ENCODE measurements around the gene MAP1LC3B2.

The MAP1LC3B2 gene

DNA sequence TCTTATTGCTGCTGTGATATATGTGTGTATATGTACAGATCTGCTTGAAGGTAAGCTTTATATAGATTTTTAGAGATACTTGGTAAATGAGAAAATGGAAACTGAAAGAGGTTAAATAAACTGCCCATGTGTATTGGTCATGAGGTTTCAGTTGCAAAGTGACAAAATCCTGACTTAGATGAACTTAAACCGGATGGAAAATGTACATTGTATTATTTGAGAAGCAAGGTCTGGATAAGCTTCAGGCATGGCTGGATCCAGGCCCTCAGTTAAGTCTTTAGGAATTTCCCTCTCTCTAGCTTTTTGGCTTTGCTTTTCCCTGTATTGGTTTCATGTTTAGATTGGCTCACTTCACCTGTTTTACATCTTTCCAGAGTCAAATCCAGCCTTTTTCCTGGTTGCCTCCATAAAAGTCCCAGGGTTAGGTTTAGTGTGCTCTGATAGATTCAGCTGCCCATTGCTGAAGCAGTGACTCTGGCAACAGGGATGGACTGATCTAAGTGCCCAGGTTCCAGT, 21.0 kb upstream of the MAP1LC3B2 start:
- DNase-seq, result no peak

DNA sequence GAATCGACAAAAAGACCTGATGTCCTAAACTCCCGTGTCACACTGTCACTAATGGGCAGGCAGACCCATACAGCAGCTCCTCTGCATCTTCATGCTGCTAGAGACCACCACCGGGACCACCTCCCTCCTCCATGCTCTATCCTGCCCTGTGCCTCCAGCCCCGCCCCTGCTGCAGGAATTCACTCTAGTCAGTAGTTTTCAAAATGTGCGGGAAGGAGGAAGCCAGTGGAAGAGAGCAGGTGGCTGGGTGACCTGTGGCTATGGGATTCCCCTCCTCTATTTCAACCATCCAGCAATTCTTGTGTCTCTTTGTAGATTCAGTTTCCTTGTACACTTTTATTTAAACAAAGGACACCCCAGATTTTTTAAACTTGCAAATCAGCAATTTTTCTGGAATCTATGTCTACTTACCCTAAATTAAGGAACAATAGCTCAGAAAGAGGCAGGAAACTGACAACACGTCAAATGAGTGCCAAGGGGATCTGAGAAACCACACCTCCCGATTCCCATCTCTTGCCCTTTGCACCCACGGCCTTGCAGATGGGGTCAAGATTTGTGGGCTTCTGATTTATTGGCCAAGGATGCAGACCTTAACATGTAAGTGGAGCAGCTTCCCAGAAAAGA, 20.4 kb upstream of the MAP1LC3B2 start:
- no peak for DNase-seq

DNA sequence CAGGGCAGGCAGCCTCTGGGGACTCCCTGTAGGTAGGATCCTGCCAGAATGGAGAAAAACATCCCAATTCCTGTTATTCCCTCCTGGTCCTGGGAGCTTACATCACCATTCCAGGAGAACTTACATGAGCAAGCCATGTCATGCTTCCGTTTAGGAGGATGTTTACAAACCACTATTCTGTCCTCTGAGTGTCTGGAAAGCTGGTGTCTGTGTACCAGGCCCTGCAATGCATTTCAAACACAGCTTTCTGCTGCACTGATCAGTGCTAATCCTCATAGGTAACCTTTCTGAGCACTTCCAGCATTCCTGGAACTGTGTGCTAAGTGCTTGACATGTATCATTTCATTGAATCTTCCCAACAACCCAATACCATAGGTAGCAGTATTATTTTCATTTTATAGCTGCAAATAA, 19.8 kb upstream of the MAP1LC3B2 start:
- DNase-seq, result no peak

DNA sequence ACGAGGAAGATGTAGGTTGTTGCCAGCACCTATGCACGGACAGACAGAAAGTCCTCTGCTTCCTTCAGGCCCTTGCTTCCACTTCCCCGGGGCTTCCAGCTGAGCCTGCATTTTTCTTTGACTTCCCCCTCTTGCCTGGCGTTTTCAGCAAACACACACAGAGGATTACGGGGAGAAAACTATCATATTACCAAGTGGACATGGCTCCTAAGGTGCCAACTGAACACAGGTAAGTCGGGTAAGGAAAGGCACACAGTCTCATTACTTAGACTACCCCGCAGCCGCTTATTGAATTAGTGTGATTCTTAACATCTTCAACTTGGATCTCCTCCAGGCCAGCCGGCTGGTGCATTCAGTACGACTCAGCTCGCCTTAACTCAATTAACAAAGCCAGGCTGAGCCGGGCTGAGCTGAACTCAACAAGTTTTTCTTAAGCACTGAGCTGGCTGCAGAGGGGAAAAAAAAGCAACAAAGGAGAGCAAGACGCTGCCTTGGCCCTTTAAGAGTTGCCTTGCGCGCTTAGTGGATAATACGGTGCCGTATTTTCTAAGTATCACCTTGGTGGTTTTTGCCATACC, 19.2 kb upstream of the MAP1LC3B2 start:
- DNase-seq, result no peak

DNA sequence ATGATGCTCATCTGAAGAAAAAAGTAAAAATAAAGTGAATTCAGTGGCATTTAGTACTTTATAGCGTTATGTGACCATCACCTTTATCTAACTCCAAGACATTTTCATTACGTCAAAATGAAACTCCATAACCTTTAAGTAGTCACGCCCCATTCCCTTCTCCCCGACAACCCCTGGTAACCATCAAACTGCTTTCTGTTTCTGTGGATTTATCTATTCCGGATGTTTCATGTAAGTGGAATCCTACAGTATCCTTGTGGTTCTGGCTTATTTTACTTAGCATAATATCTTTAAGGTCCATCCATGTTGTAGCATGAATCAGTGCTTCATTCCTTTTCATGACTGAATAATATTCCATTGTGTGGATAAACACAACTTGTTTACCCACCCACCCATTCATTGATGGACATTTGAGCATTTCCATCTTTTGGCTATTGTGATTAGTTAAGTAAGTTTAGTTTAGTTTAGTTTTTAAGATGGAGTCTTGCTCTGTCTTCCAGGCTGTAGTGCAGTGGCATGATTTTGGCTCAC, 18.5 kb upstream of the MAP1LC3B2 start:
- no peak for DNase-seq

DNA sequence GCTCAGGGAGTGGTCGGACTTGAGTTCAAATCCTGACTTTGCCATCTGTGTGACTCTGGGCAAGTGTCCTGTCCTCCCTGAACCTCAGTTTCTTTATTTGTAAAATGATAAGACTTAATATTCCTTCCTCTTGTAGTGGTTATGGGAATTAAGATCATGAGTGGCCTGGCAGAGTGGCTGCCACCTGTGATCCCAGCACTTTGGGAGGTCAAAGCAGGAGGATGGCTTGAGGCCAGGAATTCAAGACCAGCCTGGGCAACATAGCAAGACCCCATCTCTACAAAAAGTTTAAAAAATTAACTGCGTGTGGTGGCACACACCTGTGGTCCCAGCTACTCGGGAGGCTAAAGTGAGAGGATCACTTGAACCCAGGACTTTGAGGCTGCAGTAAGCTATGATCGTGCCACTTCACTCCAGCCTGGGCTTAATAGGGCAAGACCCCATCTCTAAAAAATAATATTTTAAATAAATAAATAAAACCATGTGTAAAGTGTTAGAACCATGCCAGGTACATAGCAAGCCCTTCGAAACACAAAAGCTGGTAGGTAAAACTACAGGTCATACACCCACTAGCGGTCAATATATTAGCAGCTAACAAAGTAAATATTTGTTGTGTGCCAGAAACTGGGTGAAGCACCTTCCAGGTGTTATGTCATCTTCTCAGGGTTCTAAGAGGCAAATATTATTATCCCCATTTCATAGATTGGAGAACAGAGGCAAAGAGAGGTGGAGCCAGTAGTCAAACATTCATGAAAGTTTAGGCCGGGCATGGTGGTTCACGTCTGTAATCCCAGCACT, 17.4 kb upstream of the MAP1LC3B2 start:
- DNase-seq, result no peak

DNA sequence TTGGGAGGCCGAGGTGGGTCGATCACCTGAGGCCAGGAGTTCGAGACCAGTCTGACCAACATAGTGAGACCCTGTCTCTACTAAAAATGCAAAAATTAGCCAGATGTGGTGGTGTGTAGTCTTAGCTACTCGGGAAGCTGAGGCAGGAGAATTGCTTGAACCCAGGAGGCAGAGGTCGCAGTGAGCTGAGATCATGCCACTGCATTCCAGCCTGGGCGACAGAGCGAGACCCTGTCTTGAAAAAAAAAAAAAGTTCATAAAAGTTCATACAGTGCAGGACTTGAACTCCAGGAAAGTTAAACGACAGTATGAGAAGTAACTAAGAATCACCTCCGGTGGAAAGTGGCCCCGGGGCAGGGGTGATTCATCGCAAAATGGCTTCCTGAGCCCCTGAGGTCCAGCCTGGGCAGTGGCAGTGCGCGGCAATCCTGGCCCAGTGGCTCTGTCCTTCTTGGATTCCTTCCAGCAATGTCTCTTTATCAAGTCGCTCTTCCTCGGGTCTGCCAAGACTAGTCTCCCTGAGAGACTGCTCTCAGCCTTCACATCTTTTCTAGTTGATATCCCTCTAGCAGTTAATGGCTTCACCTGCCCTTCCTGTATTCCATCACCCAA, 16.7 kb upstream of the MAP1LC3B2 start:
- DNase-seq, result no peak

DNA sequence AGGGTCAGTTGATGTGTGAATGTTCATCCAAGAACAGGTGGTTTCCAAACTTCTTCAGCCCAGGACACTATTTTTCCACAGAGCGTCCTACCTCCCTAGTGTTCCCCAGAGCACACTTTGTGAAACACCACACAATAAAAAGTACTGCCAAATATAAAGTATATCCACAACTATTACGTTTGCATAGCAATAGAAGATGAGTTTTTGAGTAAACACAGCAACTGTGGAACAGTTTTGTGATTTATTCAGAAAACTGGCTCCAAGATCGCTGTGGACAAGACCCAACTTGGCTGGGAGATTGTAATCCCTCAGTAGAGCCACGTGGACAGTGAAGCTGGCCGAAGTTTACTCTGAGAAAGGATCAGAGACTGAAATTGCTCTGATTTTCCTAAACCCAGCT, 14.5 kb upstream of the MAP1LC3B2 start:
- DNase-seq, result no peak

DNA sequence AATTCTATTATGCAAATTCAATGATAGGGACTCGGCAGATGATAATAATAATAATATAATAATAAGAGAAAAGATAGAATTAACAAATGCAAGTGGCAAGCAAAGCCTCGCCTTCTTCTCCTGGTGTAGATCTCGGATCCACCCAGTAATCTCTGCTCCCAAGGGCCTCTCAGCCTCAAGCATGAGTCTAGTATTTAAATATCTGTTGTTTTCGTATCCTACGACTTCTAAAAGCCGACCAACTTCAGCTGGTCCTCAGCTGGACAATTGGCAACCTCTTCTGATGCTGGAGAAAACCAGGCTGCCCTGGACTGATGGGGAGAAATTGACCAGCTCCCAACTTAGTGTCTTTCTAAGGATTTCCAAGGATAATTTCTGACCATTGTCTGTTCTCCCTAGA, 14.0 kb upstream of the MAP1LC3B2 start:
- DNase-seq, result no peak

DNA sequence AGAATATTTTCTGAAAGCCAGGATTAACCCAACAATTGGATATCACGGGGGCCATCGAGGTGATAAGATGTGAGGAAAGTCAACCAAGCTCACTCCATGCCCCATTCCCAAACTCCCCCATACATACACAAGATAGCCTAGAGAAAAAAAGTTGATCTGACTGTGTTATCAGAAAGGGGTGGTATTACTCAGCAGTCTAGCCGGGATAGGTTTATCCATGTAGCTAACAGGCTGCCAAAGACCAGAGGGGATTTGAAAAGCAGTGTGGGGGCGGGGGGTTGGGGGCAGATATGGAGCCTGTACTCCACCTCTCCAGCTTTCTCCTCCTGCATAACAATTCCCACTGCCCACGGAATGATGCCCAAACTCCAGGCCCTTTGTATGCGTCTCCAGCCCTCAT, 13.2 kb upstream of the MAP1LC3B2 start:
- DNase-seq, result peak; percentile 28

DNA sequence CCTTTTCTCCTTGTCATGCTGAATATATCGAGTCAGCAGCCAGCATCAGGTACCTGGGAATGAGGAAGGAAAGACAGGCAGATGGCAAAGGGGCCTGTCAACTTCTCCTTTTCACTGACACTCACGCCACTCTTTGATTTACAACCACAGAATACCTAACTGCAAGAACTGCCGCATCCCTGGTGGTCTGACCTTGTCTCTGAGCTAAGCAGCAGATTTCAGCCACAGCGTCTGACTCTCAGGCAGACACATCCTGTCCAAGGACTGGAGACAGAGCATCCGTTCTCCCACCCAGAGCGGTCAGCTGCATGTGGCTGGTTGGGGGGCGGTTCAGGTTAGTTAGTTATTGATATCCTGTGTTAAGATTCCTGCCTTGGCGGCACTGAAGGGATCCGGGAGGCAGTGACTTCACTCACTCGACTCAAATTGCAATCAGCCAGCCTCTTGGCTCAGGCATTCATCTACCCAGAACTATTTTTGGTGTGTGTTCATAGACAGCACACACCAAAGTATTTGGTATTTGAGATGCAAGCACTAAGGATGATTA, 11.2 kb upstream of the MAP1LC3B2 start:
- DNase-seq, result peak; percentile 72

DNA sequence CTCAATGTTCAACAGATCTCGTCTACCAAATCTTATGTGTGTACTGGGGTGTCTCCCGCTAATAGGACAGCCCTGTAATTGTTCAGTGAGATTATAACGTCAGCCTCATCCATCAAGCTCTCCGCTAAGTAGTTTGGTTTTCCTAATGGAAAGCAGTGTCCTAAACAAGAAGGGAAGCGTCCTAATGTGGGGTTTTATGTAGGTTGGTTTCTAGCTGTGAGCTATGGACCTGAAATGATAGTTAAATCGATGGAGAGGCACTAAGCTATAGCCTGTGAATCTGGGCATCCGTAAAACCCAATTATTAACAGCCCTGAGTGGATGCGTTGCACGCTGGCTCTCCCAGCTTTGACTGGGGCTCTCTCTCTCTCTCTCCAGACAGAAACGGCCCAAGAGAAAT, 9.2 kb upstream of the MAP1LC3B2 start:
- no peak for DNase-seq

DNA sequence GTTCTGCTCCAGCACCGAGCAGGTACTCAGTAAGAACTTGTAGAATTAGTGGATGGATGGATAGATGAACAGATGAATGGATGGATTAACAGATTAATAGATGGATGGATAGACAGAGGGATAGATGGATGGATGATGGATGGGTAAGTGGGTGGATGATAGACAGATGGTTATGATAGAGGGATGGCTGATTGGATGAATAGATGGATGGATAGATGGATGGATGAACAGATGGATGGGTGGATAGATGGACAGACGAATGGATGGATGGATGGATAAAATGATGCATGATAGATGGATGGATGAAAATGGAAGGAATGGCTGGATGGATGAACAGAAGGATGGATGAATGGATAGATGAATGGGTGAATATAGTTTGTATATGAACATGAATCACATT, 8.0 kb upstream of the MAP1LC3B2 start:
- no peak for DNase-seq

DNA sequence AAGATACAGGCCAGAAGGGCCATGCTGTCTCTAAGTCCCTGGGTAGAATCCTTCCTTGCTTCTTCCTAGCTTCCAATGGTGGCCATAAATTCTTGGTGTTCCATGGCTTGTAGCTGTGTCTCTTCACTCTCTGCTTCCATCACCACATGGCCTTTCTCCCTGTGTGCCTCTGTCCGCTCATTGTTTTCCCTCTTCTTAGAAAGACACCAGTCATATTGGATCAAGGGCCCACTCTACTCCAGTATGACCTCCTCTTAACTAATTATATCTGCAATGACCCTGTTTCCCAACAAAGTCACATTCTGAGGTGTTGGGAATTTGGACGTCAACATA, 7.6 kb upstream of the MAP1LC3B2 start:
- no peak for DNase-seq

DNA sequence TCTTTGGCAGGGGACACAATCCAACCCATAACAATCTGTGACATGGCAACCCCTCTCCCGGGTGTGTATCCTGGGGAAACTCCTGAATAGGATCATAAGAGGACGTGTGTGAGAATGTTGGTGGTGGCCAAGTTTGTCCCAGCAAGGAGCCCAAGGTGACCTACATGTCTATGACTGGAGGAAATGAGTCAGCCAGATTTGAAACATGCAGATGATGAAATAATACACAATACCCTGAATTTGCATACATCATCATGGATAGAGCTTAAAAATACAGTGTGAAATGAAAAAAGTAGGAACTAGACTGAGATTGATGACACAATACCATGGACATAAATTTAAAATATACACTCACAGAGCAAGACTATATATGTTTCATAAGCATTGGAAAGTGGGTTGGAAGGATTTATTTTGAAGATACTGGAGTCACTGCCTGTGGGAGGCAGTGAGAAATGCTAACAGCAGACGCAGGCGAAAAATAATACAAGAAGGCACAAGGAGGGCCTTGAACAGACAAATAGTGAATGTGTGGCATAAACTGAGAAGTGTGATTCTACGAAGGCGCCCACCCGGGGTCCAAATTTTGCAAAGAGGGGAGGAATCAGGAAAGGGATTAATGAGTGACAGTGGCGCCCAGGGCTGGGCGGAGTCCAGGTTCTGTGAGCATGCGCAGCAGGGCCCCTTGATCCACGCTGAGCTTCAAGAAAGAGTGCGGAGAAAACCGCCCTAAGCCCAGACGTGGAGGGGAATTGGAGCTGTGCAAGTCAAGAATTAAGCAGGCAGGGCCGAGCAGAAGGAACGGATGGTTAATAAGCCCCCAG, 7.0 kb upstream of the MAP1LC3B2 start:
- DNase-seq, result peak; percentile 77

DNA sequence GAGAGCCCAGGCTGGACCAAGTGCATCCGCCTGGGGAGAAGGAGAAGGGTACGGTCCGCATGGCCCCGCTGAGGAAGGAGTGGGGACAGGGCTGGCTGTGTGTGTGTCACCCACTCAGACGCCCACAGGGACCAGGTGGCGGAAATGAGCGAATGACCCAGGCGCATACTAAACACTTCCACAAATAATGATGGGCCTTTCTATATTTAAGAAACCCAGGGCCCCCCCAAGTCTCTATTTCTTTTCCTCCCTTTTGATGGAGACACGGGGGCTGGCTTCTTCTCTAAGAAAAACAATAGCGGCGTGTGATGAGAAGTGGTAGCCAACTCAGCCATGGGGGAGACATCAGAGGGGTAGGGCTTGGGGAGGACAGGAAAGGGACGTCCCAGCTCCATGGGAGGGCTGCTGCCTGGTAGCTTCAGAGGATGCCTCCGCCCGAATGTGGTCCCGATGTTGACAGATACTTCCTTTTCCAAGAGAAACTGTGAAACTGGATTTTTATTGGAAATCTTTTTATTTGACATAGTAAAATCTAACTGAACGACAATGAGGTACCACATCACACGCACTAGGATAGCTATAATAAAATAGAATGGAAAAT, 6.3 kb upstream of the MAP1LC3B2 start:
- DNase-seq, result no peak

DNA sequence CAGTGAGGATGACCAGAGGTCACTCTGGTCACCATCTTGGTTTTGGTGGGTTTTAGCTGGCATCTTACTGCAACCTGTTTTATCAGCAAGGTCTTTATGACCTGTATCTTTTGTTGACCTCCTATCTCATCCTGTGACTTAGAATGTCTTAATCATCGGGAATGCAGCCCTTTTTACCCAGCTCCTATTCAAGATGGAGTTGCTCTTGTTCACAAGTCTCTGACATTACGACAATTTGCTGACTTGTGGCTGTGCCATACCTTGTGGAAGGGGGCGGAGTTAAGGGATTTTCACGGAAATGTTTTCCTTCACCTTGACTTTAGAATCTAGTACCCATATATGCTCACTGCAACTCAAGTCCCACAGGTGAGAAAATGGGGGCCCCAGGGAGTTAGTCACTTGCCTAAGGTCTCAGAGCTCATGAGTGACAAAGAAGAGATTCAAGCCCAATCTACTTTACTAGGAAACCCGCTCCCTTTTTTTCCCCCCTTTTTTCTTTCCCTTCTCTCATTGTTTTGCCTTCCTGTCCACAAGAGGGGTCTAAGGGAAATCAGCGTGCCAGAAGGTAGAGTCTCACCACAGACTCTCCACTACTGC, 2.7 kb upstream of the MAP1LC3B2 start:
- no peak for DNase-seq

DNA sequence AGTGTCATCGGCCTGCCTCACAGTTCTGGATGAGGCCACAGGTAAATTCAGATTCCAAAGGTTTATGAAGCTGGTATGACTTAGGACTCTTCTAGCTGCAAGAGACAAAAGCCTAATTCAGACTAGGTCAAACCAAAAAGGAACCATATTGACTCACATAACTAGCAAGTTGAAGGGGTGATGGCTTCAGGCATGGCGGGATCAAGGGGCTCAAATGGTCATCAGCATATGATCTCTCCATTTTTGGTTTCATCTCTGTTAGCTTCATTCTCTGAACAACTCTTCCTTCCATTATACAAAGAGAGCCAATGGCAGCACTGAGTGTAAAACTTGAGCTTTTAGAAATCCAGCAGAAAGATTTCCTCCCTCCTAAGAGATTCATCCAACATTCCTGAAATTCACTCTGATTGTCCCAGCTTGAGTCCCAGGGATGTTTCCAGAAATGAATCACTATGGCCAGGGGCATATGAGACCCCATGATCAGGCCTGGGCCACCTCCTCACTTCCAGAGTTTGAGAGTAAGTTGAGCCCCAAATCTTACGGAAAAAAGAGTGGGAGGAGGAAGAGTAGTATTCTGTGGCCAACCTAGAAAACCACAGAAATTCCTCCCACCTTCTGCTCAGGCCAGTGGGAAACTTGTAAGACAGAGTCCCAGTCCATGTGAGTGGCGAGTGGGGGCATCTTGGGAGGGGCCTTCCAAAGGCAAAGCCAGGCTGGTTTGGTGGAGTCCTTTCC, 2.0 kb upstream of the MAP1LC3B2 start:
- peak; percentile 37 for DNase-seq

DNA sequence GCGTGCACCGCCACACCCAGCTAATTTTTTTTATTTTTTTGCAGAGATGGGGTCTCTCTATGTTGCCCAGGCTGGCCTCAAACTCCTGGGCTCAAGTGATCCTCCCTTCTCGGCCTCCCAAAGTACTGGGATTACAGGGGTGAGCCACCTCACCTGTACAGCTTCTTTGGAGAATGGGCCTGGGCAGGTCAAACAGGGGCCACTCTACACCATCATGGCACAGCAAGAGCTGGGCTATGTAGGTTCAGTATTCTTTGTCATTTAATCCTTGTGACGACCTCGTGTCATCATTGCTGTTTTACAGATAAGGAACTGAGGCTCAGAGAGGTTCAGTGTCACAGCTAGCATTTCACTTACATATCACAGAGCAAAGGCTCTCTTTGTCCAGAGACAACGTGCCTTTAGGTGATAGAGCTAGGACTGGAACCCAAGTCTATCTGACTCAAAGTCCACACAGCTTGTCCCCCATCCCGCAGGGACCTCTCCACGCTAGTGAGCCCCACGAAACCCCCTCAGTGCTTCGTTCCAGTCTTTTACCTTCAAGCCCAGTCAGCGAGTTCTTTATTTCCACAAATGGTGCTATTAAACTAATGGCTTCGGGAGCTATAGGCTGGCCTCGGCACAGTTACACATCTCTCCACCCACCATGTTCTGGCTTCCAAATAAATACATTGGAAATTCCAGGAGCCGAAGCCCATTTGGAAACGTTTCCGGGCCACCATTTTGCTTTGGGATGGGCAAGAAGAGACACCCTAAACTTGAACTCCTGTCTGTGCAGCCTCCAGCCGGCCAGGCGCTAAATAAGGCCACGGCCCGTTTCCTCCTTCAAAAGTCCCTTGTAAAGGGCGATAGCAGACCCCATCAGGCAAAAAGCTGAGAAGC, 660 bp upstream of the MAP1LC3B2 start:
- peak; percentile 66 for DNase-seq

Measured in OCI-M1 (cell line).